Measurements from ENCODE around the gene HAL. TPM values are rescaled to one million over a fixed set of nuclear protein-coding genes. Genes with fewer than 3 reads are reported as not detected.

HAL gene
- total and polyA plus RNA-seq, 2 of the 8 experiments (the other 6 are each of a cell fraction or from before 2014, with no cell fraction given) = 0.12 to 0.17 TPM

- H4K20me1 ChIP-seq (replicated peaks in 1 of 2; ENCODE audit: control insufficient read depth in 1 of 2, insufficient read depth in 2 of 2, low read length in 2 of 2) = no peaks in the 10 kb centered on the region
- H3K79me2 ChIP-seq (ENCODE audit: control insufficient read depth in 1 of 2, insufficient read depth in 2 of 2, low read length in 2 of 2) = peaks cover 0 to 3% of the 10 kb centered on the region in 2 experiments; a peak in 2 of 4 replicates
- H2BK15ac ChIP-seq (ENCODE audit: low read length) = no peak overlapping the region
- DNase-seq (ENCODE audit: low read depth in 1 of 2, low spot score in 2 of 2) = no peak
- no peaks in the 10 kb centered on the region for H3K4me1 ChIP-seq (replicated peaks in 1 of 4; ENCODE audit: control insufficient read depth in 3 of 4, insufficient read depth in 4 of 4, low read length in 3 of 4)
- no peak overlapping the region for H4K5ac ChIP-seq (ENCODE audit: insufficient read length, low read depth, low read length)
- H2BK20ac ChIP-seq (ENCODE audit: low read length) = no peak overlapping the region
- H3K4me2 ChIP-seq (ENCODE audit: insufficient read depth in 1 of 2, low read depth in 2 of 2, low read length in 2 of 2) = no peak overlapping the region
- ChIA-PET POLR2A (ENCODE audit: partially characterized antibody) (no interaction called here), CTCF (ENCODE audit: partially characterized antibody) (interaction anchor here (0.6 to 1.2 kb wide), 2 partner anchors 61 to 170 kb away, joined by 4 read pairs; no protein-coding TSS in a partner anchor)
- no peak overlapping the region for H2BK120ac ChIP-seq (replicated peaks; ENCODE audit: low read depth, low read length)
- H3K23me2 ChIP-seq (ENCODE audit: low read depth, low read length) = peaks cover 4% of the 10 kb centered on the region; the same call in 1 of the 2 replicates
- H2BK12ac ChIP-seq (ENCODE audit: low read depth, low read length) = no peak overlapping the region
- no peak overlapping the region for H4K8ac ChIP-seq (ENCODE audit: extremely low read depth, insufficient read depth, low read length)
- H4K91ac ChIP-seq (replicated peaks; ENCODE audit: insufficient read length, low read length) = no peak overlapping the region
- no peak overlapping the region for H3K18ac ChIP-seq (ENCODE audit: extremely low read depth, low read length)
- H2BK5ac ChIP-seq (ENCODE audit: low read depth, low read length) = no peak overlapping the region
- no peak overlapping the region for H3K4me3 ChIP-seq (ENCODE audit: extremely low read depth in 1 of 4, insufficient read depth in 2 of 4, low read depth in 3 of 4, low read length in 4 of 4)
- H3K36me3 ChIP-seq (ENCODE audit: control insufficient read depth in 2 of 4, insufficient read depth in 4 of 4, low read length in 3 of 4) = no peaks in the 10 kb centered on the region
- H2AK5ac ChIP-seq (ENCODE audit: low read depth, low read length) = no peak overlapping the region
- TF ChIP-seq USF2 (IDR thresholded peaks at IDR 0.05; ENCODE audit: low read length) (no peak), TAF1 (IDR thresholded peaks at IDR 0.05; ENCODE audit: low read depth, low read length) (no peak), BCL11A (IDR thresholded peaks at IDR 0.05; ENCODE audit: low read depth in 2 of 2, low read length in 2 of 2) (no peak), HDAC6 (IDR thresholded peaks at IDR 0.05; ENCODE audit: low read depth, low read length) (no peak), RFX5 (IDR thresholded peaks at IDR 0.05; ENCODE audit: borderline replicate concordance, low read depth, low read length) (no peak), FOSL1 (IDR thresholded peaks at IDR 0.05; ENCODE audit: insufficient read depth, low read depth, low read length) (no peak), GTF2F1 (IDR thresholded peaks at IDR 0.05; ENCODE audit: borderline replicate concordance, low read depth, low read length) (no peak), RXRA (IDR thresholded peaks at IDR 0.05; ENCODE audit: insufficient read depth, low read depth, low read length) (no peak), MAX (IDR thresholded peaks at IDR 0.05) (no peak), SRF (IDR thresholded peaks at IDR 0.05; ENCODE audit: low read depth, low read length) (no peak), SP4 (IDR thresholded peaks at IDR 0.05; ENCODE audit: low read length) (no peak)
- H3K79me1 ChIP-seq (ENCODE audit: low read depth, low read length) = no peaks in the 10 kb centered on the region; the same call in 1 of the 2 replicates
- FAIRE-seq = no peak
- H3K9me3 ChIP-seq (ENCODE audit: insufficient read depth in 2 of 2, low read depth in 1 of 2, low read length in 1 of 2) = no peaks in the 10 kb centered on the region
- H3K14ac ChIP-seq (ENCODE audit: insufficient read length) = no peak overlapping the region
- H3K27me3 ChIP-seq (replicated peaks in 1 of 4; ENCODE audit: control insufficient read depth in 3 of 4, extremely low read depth in 1 of 4, insufficient read depth in 3 of 4, low read length in 3 of 4) = no peaks in the 10 kb centered on the region
- 86% methylated on average over 3 of the region's 3 CpGs; no CpG with 5 or more reads in 1 of the 2 experiments for WGBS, 2 experiments (ENCODE audit: extremely low coverage in 1 of 2, insufficient coverage in 1 of 2, insufficient read length in 1 of 2, insufficient replicate concordance in 2 of 2, low coverage in 1 of 2, low lambda C conversion rate in 2 of 2, missing lambda C conversion rate in 1 of 2)
- no peak overlapping the region for H3K9ac ChIP-seq (replicated peaks in 1 of 4; ENCODE audit: extremely low read depth in 1 of 4, low read depth in 3 of 4, low read length in 3 of 4)
- no peak overlapping the region for H3K56ac ChIP-seq (replicated peaks; ENCODE audit: insufficient read length, low read depth, low read length)
- H3K27ac ChIP-seq (ENCODE audit: low read depth, low read length) = no peak overlapping the region
- H2AFZ ChIP-seq (ENCODE audit: low read length) = no peak overlapping the region
- H3K23ac ChIP-seq (ENCODE audit: insufficient read length) = no peak overlapping the region
- no peak overlapping the region for H3K4ac ChIP-seq (replicated peaks; ENCODE audit: insufficient read length, low read depth, low read length)
Observed at GRCh38 chr12:96039516-96039915, 43.4 kb upstream of the HAL start.
